Panc1 (cell line): ENCODE data around the gene ZNF334.

ENCODE experiments used
- POLR2AphosphoS5 ChIP-seq: IDR thresholded peaks from 2 replicates; pipeline ENCODE4 v1.6.1; 2012; ENCODE audit warnings: mild to moderate bottlenecking, low read depth, low read length, moderate library complexity
- REST ChIP-seq, 2 experiments: IDR thresholded peaks; 2 replicates each; pipeline ENCODE4 v1.6.1; 2011 to 2012; ENCODE audit warnings: low read depth in 2 of 2, control low read depth in 1 of 2, low read length in 1 of 2, mild to moderate bottlenecking in 1 of 2, moderate library complexity in 1 of 2; ENCODE audit not compliant: insufficient read depth in 1 of 2
- SIN3A ChIP-seq: IDR thresholded peaks from 2 replicates; pipeline ENCODE4 v1.6.1; 2012; ENCODE audit warnings: low read depth, mild to moderate bottlenecking, low read length, moderate library complexity, borderline replicate concordance; ENCODE audit not compliant: insufficient read depth
- TCF7L2 ChIP-seq: IDR thresholded peaks from 2 replicates; pipeline ENCODE4 v1.6.1; 2011; ENCODE audit warnings: mild to moderate bottlenecking, low read depth, low read length, inconsistent platforms
- TF ChIP-seq, protein P1 (sequence below): fragments of 450-650 bp; IDR thresholded peaks from 2 replicates; pipeline ENCODE4 v1.5.1; 2017; ENCODE audit warnings: mild to moderate bottlenecking

DNA sequence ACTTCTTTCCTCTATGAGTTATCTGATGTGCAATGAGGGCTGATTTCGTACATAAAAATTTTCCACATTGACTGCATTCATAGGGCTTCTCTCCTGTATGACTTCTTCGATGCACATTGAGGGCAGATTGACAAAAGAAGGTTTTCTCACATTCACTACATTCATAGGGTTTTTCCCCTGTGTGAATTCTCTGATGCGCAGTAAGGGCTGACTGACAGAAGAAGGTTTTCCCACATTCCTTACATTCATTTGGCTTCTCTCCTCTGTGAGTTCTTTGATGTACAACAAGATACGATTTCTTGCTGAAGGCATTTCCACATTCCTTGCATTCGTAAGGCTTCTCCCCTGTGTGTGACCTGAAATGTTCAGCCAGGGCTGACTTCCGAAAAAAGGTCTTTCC is 11.4 kb downstream of the ZNF334 start:
- TF ChIP-seq POLR2AphosphoS5, result no peak
- TF ChIP-seq, protein P1, sequence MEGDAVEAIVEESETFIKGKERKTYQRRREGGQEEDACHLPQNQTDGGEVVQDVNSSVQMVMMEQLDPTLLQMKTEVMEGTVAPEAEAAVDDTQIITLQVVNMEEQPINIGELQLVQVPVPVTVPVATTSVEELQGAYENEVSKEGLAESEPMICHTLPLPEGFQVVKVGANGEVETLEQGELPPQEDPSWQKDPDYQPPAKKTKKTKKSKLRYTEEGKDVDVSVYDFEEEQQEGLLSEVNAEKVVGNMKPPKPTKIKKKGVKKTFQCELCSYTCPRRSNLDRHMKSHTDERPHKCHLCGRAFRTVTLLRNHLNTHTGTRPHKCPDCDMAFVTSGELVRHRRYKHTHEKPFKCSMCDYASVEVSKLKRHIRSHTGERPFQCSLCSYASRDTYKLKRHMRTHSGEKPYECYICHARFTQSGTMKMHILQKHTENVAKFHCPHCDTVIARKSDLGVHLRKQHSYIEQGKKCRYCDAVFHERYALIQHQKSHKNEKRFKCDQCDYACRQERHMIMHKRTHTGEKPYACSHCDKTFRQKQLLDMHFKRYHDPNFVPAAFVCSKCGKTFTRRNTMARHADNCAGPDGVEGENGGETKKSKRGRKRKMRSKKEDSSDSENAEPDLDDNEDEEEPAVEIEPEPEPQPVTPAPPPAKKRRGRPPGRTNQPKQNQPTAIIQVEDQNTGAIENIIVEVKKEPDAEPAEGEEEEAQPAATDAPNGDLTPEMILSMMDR, result no peak
- no peak for TF ChIP-seq TCF7L2
- no peak for TF ChIP-seq REST (IDR thresholded peaks at IDR 0.05; ENCODE audit: insufficient read depth in 1 of 2, low read depth in 2 of 2, low read length in 1 of 2)
- no peak for TF ChIP-seq SIN3A
